ENCODE measurements around the gene TMEM232. TPM values are rescaled to one million over a fixed set of nuclear protein-coding genes. Genes with fewer than 3 reads are reported as not detected.

TMEM232 gene
- total and polyA plus RNA-seq, 9 of the 15 experiments (the other 6 are each of a cell fraction or from before 2014, with no cell fraction given), result 0.09 to 2.2 (median 0.41) TPM

GRCh38 chr5:110492446-110492845 lies 234.0 kb downstream of the TMEM232 start:
- H3K4me2 ChIP-seq (ENCODE audit: insufficient read depth, low read length), result no peak overlapping the region
- no peaks in the 10 kb centered on the region for H3K27me3 ChIP-seq (ENCODE audit: control insufficient read depth in 2 of 2, insufficient read depth in 2 of 2, low read length in 2 of 2)
- in situ Hi-C loops (cut with MboI), result no loop called here
- DNase-seq (ENCODE audit: extremely low read depth in 1 of 4, low spot score in 3 of 4), result no peak
- H2AFZ ChIP-seq (ENCODE audit: low read depth, low read length), result no peak overlapping the region
- BruUV-seq (replicated peaks), result no TSS peak
- no peak overlapping the region for H3K9ac ChIP-seq (ENCODE audit: insufficient read depth in 1 of 2, low read depth in 2 of 2, low read length in 2 of 2)
- no peak for ATAC-seq
- H3K4me1 ChIP-seq (replicated peaks in 1 of 2; ENCODE audit: control insufficient read depth in 2 of 2, insufficient read depth in 2 of 2, low read length in 2 of 2), result no peaks in the 10 kb centered on the region
- TF ChIP-seq NR2C1 (IDR thresholded peaks at IDR 0.05) (no peak), NR2C1 (tag; IDR thresholded peaks at IDR 0.05) (no peak), SUPT5H (IDR thresholded peaks at IDR 0.05) (no peak), DLX4 (CRISPR knock-in tag; IDR thresholded peaks at IDR 0.05) (no peak), CBX5 (IDR thresholded peaks at IDR 0.05; ENCODE audit: borderline replicate concordance, low read depth) (no peak), ZNF311 (CRISPR knock-in tag; IDR thresholded peaks at IDR 0.05) (no peak), E2F5 (CRISPR knock-in tag; IDR thresholded peaks at IDR 0.05) (no peak), DPF2 (IDR thresholded peaks at IDR 0.05) (no peak), MXD1 (CRISPR knock-in tag; IDR thresholded peaks at IDR 0.05; ENCODE audit: borderline replicate concordance, poor library complexity, severe bottlenecking) (no peak), TAF15 (IDR thresholded peaks at IDR 0.05; ENCODE audit: low read depth, low read length) (no peak), HDAC3 (IDR thresholded peaks at IDR 0.05; ENCODE audit: borderline replicate concordance, partially characterized antibody) (no peak), C11orf30 (IDR thresholded peaks at IDR 0.05; ENCODE audit: low read depth) (no peak), RBBP5 (IDR thresholded peaks at IDR 0.05; ENCODE audit: borderline replicate concordance, insufficient read depth, low read length, poor library complexity, severe bottlenecking) (no peak), EHMT2 (IDR thresholded peaks at IDR 0.05) (no peak)
- TF ChIP-seq, protein P1, sequence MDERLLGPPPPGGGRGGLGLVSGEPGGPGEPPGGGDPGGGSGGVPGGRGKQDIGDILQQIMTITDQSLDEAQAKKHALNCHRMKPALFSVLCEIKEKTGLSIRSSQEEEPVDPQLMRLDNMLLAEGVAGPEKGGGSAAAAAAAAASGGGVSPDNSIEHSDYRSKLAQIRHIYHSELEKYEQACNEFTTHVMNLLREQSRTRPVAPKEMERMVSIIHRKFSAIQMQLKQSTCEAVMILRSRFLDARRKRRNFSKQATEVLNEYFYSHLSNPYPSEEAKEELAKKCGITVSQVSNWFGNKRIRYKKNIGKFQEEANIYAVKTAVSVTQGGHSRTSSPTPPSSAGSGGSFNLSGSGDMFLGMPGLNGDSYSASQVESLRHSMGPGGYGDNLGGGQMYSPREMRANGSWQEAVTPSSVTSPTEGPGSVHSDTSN (CRISPR knock-in tag; IDR thresholded peaks at IDR 0.05; ENCODE audit: low read depth), result no peak
- TF ChIP-seq, protein P1 (tag; conservative IDR thresholded peaks at IDR 0.05; ENCODE audit: low read depth), result no peak
- no peaks in the 10 kb centered on the region for H3K9me1 ChIP-seq (ENCODE audit: control insufficient read depth, insufficient read depth, low read length)
- no peak overlapping the region for H3K4me3 ChIP-seq
- intact Hi-C loops (cut with micrococcal nuclease), result no loop called here
- H3K27ac ChIP-seq (ENCODE audit: extremely low read depth, low read depth, low read length), result no peak overlapping the region
- no peak for FAIRE-seq
- H4K20me1 ChIP-seq (replicated peaks; ENCODE audit: control insufficient read depth, insufficient read depth, low read length), result no peaks in the 10 kb centered on the region
- no peaks in the 10 kb centered on the region; the same call in 1 of the 2 replicates for H3K9me3 ChIP-seq (replicated peaks; ENCODE audit: control insufficient read depth, insufficient read depth, low read depth, low read length)
- ChIA-PET POLR2A (no interaction called here), CTCF (ENCODE audit: low intra/inter-chr PET ratio) (no interaction called here)
- no peaks in the 10 kb centered on the region for H3K79me2 ChIP-seq (ENCODE audit: control insufficient read depth, insufficient read depth, low read length)
- H3K36me3 ChIP-seq (ENCODE audit: control insufficient read depth, insufficient read depth, low read length), result no peaks in the 10 kb centered on the region
